Fibroblast of skin of right quadriceps (primary cell): ENCODE measurements around the gene HS6ST1.

ENCODE experiments used
- DNase-seq: peaks from one replicate; pipeline ENCODE4 v3.0.0-alpha.2; 2013

Gene HS6ST1

GRCh38 chr2:128234613-128235012 lies 84.1 kb downstream of the HS6ST1 start:
- DNase-seq: no peak

GRCh38 chr2:128233790-128234395 lies 84.8 kb downstream of the HS6ST1 start:
- DNase-seq: no peak

- DNase-seq: peak; percentile 55
Measured at GRCh38 chr2:128232965-128233789, 85.5 kb downstream of the HS6ST1 start.

DNA sequence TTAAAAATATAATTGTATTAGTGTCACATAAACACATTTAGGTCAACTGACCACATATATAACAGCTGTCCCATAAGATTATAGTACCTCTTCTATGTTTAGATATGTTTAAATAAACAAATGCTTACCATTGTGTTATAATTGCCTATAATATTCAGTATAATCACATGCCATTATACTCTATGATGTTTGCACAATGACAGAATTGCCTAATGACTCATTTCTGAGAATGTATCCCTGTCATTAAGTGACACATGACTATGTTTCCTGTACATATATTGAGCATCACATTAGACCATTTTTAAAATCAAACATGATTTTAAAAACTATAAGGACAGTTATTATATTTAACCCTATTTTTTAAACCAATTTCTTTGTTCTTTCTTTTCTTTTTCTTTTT lies 89.8 kb downstream of the HS6ST1 start:
- DNase-seq: no peak

- no peak for DNase-seq
Measured at GRCh38 chr2:128227862-128228261, 90.8 kb downstream of the HS6ST1 start.

DNA sequence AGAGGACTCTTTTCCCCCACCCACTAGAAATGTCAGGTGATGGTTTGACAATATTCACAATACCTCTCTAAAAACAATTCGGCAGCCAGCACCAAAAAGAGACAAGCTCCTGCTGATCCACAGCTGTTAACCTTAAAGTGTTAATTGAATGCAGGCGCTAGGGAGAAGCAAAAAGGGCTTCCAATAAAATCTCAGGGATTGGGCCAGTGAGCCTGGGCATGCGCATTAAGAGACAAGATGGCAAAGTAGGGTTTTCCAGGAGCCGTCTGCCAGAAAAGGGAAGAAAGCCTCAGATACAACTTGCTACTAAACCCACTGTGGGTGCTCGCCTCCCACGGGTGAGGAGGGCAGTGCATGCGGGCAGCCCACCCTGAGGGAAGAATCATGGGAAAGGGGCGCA lies 98.8 kb downstream of the HS6ST1 start:
- peak; percentile 10 for DNase-seq

- DNase-seq: no peak
Measured at GRCh38 chr2:128217671-128218070, 101.0 kb downstream of the HS6ST1 start.

- DNase-seq: peak; percentile 13
Measured at GRCh38 chr2:128215897-128216642, 102.6 kb downstream of the HS6ST1 start.
